Ovary (tissue), 9 donors: ENCODE measurements around the gene LPCAT1. TPM values are rescaled to one million over a fixed set of nuclear protein-coding genes. Genes with fewer than 3 reads are reported as not detected.
"Not testable (repeated sequence)": the region's sequence is repeated elsewhere in the genome, so short reads cannot be mapped to it uniquely, and the experiment has no call there.

ENCODE experiments used
- DNase-seq, 5 donors: peaks; one replicate each; pipeline ENCODE4 v3.0.0-alpha.2; 2019 to 2020
- H3K27ac ChIP-seq, 2 donors: fragments of 200-600 bp; one replicate each; pipeline versions ENCODE4 v1.5.1 to v1.8.0; 2019 to 2022
- H3K27me3 ChIP-seq: fragments of 200-600 bp; one replicate; pipeline ENCODE4 v1.8.0; 2022
- H3K36me3 ChIP-seq: fragments of 200-600 bp; sonication (generic); one replicate; pipeline ENCODE4 v1.5.1; 2019
- H3K4me1 ChIP-seq: one replicate; pipeline ENCODE4 v1.8.1; 2013; ENCODE audit warnings: mild to moderate bottlenecking, moderate library complexity; ENCODE audit not compliant: insufficient read depth
- H3K4me3 ChIP-seq: fragments of 200-600 bp; sonication (generic); one replicate; pipeline ENCODE4 v1.5.1; 2017
- H3K9me3 ChIP-seq, 2 donors: fragments of 200-600 bp in 1 of 2; sonication (generic) in 1 of 2; one replicate each; pipeline versions ENCODE4 v1.5.1 to v1.8.1; 2013 to 2019; ENCODE audit warnings: mild to moderate bottlenecking in 1 of 2, moderate library complexity in 1 of 2
- CTCF ChIP-seq, 3 donors: fragments of 450-650 bp in 2 of 3; fragments of 200-600 bp in 1 of 3; IDR thresholded peaks; one replicate each; pipeline versions ENCODE4 v1.5.1 to v1.8.0; 2016 to 2022; ENCODE audit warnings: antibody characterized with exemption in 3 of 3, mild to moderate bottlenecking in 1 of 3
- EP300 ChIP-seq: sonication (generic); formaldehyde crosslinking; IDR thresholded peaks from one replicate; pipeline ENCODE4 v1.6.1; 2017; ENCODE audit warnings: antibody characterized with exemption
- POLR2A ChIP-seq: fragments of 450-650 bp; IDR thresholded peaks from one replicate; pipeline ENCODE4 v1.6.1; 2017; ENCODE audit warnings: antibody characterized with exemption, mild to moderate bottlenecking, moderate library complexity
- WGBS, 3 donors: extraction: QIAGEN DNeasy Blood & Tissue Kit in 1 of 3; methylation state at CpG; one replicate each; pipeline versions ENCODE4 v1.1.5 to v1.1.7; 2013 to 2017; 5-methylcytosine and 5-hydroxymethylcytosine counted together
- intact Hi-C, 4 donors: fragments of 100-400 bp; cut with DNase I; formaldehyde crosslinking; loops; one replicate each; pipeline versions ENCODE4 v1.11.0 to v1.15.1; 2022 to 2023
- polyA plus RNA-seq, 2 donors: library from polyadenylated mRNA; stranded (reverse); fragments of 200-250 nt in 1 of 2; fragments of 350-450 nt in 1 of 2; fragmentation: Illumina TruSeq in 1 of 2; extraction: RNeasy Lipid Tissue Mini Kit (QIAGEN cat#74804) in 1 of 2; gene quantifications; one replicate each; pipeline ENCODE4 v1.2.3, GENCODE V29; 2013 to 2014
- total RNA-seq, 7 donors: library from RNA; depleted of rRNA in 2 of 7; stranded (reverse); fragments of >200 nt in 2 of 7; fragmentation: NEBNext Ultra II Directional in 3 of 7; extraction: Animal tissue kit (Norgen Biotek cat#: 25700) in 3 of 7; gene quantifications; one replicate each; pipeline versions ENCODE4 v1.1.0 to v1.2.4, GENCODE V29; 2016 to 2023
- donor health status: DM: no; HTN: no; CAD: no; lungs with moderate emphysema.
- donor health status: DM: no; HTN: no; CAD: no.
- donor health status: Bipolar disorder and iron deficiency.
- donor health status: DM: yes; HTN: yes; CAD: no.
- donor health status: DM: no; HTN: no; CAD: no.
- donor health status: DM: yes; HTN: yes; CAD: no.

LPCAT1 gene
- total and polyA plus RNA-seq, 9 donors = 13.0 to 57.1 (median 25.3) TPM

DNA sequence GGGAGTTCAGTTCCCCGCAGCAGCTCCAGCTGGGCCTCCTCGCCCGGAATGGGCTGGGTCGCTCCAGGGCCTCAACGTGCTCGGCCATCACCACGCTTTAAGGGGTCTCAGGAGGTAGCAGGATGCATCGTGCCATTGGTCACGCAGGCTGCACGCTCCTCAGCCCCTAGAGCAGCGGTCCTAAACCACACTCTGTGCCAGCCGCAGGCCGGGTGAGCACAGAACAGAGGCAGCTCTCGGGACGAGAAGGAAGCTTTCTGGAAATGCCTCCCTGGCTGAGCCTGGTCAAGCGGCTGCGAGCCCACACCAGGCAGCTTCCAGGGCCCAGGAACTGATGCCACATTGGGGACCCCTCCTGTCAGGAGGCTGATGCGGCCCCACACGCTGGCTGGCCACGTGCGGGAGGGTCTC is 39.3 kb upstream of the LPCAT1 start:
- no peak overlapping the region for H3K4me3 ChIP-seq
- no peaks in the 10 kb centered on the region for H3K27me3 ChIP-seq
- H3K9me3 ChIP-seq = no peaks in the 10 kb centered on the region
- no peak for TF ChIP-seq CTCF (IDR thresholded peaks at IDR 0.05)
- TF ChIP-seq EP300 = no peak
- no peak for TF ChIP-seq POLR2A
- no peak overlapping the region for H3K27ac ChIP-seq
- peaks cover 3% of the 10 kb centered on the region for H3K4me1 ChIP-seq
- intact Hi-C loops = no loop called here
- DNase-seq = no peak
- WGBS, 3 donors = 74 to 80% (median 80%) methylated on average over 21 of the region's 21 CpGs
- no peaks in the 10 kb centered on the region for H3K36me3 ChIP-seq

GRCh38 chr5:1562599-1562998 is 38.8 kb upstream of the LPCAT1 start:
- intact Hi-C loops = no loop called here
- Histone ChIP-seq H3K9me3 (no peaks in the 10 kb centered on the region), H3K27ac (no peak overlapping the region), H3K36me3 (no peaks in the 10 kb centered on the region), H3K4me1 (peaks cover 1% of the 10 kb centered on the region), H3K4me3 (no peak overlapping the region), H3K27me3 (no peaks in the 10 kb centered on the region)
- WGBS, 3 donors = 85 to 88% (median 87%) methylated on average over 5 of the region's 5 CpGs
- TF ChIP-seq POLR2A (no peak), CTCF (IDR thresholded peaks at IDR 0.05) (no peak), EP300 (no peak)
- DNase-seq = peak in 1 of 5 donors; percentile 2

GRCh38 chr5:1561402-1561929 is 37.7 kb upstream of the LPCAT1 start:
- Histone ChIP-seq H3K4me3 (no peak overlapping the region), H3K9me3 (no peaks in the 10 kb centered on the region), H3K27me3 (no peaks in the 10 kb centered on the region), H3K27ac (no peak overlapping the region), H3K4me1 (peaks cover 1% of the 10 kb centered on the region), H3K36me3 (no peaks in the 10 kb centered on the region)
- intact Hi-C loops = no loop called here
- 62 to 67% (median 62%) methylated on average over 10 of the region's 10 CpGs for WGBS, 3 donors
- no peak for DNase-seq
- TF ChIP-seq CTCF (IDR thresholded peaks at IDR 0.05) (no peak), POLR2A (no peak), EP300 (no peak)

DNA sequence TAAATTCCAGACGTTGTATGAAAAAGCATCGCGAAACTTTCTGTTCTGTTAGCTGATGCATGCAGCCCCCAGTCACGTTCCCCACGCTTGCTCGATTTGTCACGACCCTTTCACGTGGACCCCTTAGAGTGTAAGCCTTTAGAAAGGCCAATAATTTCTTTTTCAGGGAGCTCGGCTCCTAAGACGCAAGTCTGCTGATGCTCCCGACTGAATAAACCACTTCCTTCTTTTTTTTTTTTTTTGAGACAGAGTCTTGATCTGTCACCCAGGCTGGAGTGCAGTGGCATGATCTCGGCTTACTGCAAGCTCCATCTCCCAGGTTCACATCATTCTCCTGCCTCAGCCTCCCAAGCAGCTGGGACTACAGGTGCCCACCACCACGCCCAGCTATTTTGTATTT is 36.7 kb upstream of the LPCAT1 start:
- intact Hi-C loops, H3K36me3 ChIP-seq, H3K27ac ChIP-seq, H3K9me3 ChIP-seq, H3K4me3 ChIP-seq, DNase-seq, H3K4me1 ChIP-seq, H3K27me3 ChIP-seq: not testable (repeated sequence)
- 67 to 76% (median 67%) methylated on average over 13 of the region's 13 CpGs for WGBS, 3 donors

DNA sequence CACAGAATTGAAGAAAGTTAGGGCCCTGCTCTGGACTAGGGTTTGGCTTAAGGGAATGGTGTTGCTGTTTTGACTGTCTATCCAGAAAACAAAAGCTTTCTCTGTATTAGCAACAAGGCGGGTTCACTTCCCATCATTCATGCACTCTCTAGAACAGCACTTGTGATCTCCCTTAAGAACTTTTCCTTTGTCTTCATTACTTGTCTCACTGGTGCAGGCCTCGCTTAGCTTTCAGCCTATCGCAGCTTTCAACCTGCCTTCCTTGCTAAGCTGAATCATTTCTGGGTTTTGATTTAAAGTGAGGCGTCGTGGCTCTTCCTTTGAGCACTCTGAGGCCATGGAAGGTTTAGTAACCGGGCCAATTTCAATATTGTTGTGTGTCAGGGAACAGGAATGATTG is 35.2 kb upstream of the LPCAT1 start:
- 73 to 86% (median 84%) methylated on average over 6 of the region's 6 CpGs for WGBS, 3 donors
- DNase-seq = no peak
- Histone ChIP-seq H3K4me1 (no peaks in the 10 kb centered on the region), H3K4me3 (no peak overlapping the region), H3K27me3 (no peaks in the 10 kb centered on the region), H3K27ac (no peak overlapping the region), H3K36me3 (no peaks in the 10 kb centered on the region), H3K9me3 (no peaks in the 10 kb centered on the region)
- TF ChIP-seq CTCF (IDR thresholded peaks at IDR 0.05) (no peak), POLR2A (no peak), EP300 (no peak)
- intact Hi-C loops = no loop called here
